Measurements from ENCODE around the gene ALPL.
"Not testable (repeated sequence)": the region's sequence is repeated elsewhere in the genome, so short reads cannot be mapped to it uniquely, and the experiment has no call there.

ALPL gene

GRCh38 chr1:21508580-21509350 lies 458 bp upstream of the ALPL start:
- peak in 1 of 2 experiments; percentile 51 for DNase-seq

- no peak for DNase-seq
Observed at GRCh38 chr1:21510113-21510493, 880 bp downstream of the ALPL start.

GRCh38 chr1:21510885-21511578 lies 1.8 kb downstream of the ALPL start:
- no peak for DNase-seq

- DNase-seq = peak in 1 of 2 experiments; percentile 9
Observed at GRCh38 chr1:21511579-21512522, 2.6 kb downstream of the ALPL start.

- DNase-seq = no peak
Observed at GRCh38 chr1:21514245-21514644, 5.0 kb downstream of the ALPL start.

- no peak for DNase-seq
Observed at GRCh38 chr1:21517161-21517589, 8.0 kb downstream of the ALPL start.

GRCh38 chr1:21517660-21518480 lies 8.6 kb downstream of the ALPL start:
- DNase-seq = no peak

GRCh38 chr1:21518774-21519455 lies 9.7 kb downstream of the ALPL start:
- DNase-seq = no peak

- not testable (repeated sequence) for DNase-seq
Observed at GRCh38 chr1:21519486-21520070, 10.4 kb downstream of the ALPL start.

GRCh38 chr1:21520899-21521716 lies 11.9 kb downstream of the ALPL start:
- DNase-seq = peak in 1 of 2 experiments; percentile 75

GRCh38 chr1:21521717-21522060 lies 12.5 kb downstream of the ALPL start:
- DNase-seq = no peak

GRCh38 chr1:21522525-21523038 lies 13.4 kb downstream of the ALPL start:
- DNase-seq = no peak

- DNase-seq = no peak
Observed at GRCh38 chr1:21523297-21523813, 14.1 kb downstream of the ALPL start.

- DNase-seq = no peak
Observed at GRCh38 chr1:21524220-21524619, 15.0 kb downstream of the ALPL start.

GRCh38 chr1:21524686-21525339 lies 15.6 kb downstream of the ALPL start:
- peak; percentile 31 to 84 for DNase-seq

GRCh38 chr1:21525340-21525717 lies 16.1 kb downstream of the ALPL start:
- peak in 1 of 2 experiments; percentile 35 for DNase-seq

- DNase-seq = no peak
Observed at GRCh38 chr1:21526441-21526840, 17.2 kb downstream of the ALPL start.

- no peak for DNase-seq
Observed at GRCh38 chr1:21530368-21531016, 21.3 kb downstream of the ALPL start.

GRCh38 chr1:21531241-21531640 lies 22.0 kb downstream of the ALPL start:
- no peak for DNase-seq
